Measurements from ENCODE around the gene PTK6.
"Not testable (repeated sequence)": the region's sequence is repeated elsewhere in the genome, so short reads cannot be mapped to it uniquely, and the experiment has no call there.

PTK6 gene

DNA sequence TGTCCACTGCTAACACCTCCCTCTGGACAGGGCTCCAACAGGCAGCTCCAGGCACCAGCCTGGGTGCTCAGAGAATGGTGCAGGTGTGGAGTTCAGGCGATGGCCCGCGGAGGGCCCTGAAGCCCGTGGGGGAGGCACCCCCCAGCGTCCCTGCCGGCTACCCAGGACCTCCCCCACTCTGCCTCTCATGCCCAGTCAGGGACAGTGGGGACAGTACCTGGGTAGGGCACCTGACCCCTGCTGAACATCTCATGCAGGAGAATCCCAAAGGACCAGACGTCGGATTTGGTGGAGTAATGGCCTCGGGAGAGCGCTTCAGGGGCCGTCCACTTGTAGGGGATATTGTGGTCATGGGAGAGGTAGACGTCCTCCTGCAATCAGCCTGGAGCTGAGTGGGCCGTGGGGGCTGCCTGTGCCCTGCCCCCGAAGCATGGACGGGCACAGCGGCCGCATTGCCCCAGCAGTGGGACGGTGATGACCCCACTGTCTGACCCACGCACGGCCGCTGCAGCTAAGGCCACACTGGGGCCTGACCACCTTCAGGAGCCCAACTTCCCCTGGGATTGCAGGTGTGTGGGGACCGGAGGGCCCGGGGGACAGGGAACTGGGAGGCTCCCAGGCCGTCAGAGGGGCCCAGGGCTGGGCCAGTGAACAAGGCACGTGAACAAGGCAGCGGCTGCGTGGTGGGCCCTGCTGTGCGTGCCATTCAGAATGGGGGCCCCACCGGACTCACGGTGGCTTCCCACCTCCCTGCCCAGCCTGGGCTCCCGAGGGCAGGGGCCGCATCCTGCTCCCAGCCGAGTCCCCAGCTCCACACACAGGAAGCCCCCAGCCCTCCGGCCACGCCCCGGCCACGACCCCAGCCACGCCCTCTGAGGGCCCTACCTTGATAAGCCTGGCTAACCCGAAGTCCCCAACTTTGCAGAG, 7.1 kb downstream of the PTK6 start:
- no peak for DNase-seq (ENCODE audit: low read depth, low spot score)

DNA sequence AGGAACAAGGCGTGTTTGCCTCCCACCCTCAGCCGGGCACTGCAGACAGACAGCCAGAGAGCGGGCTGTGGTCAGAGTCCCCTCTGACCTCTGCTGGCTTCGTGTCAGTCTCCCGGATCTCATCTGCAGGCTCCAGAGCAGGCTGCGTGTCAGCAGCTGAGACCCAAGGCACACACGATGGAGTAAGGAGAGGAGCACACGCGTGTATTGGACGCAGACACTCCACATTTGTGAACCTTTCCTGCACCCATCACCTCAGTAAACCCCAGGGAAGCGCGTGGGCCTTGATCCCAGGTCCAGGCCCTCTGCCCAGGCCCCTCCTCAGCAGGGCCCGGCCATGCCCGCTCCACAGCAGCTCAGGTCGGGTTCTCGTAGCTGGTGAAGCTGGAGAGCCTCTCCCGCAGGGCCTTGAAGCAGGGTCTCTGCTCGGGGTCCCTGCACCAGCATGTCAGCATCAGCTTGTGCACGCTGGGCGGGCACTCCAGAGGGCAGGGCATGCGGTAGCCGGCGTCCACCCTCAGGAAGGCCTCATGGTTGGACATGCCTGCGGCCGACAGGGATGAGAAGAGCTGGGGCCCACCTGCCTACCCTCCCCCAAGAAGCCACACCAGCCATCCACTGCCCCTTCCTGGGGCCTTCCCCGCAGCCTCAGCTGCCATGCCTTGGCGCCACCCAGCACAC, 7.9 kb downstream of the PTK6 start:
- no peak for DNase-seq (ENCODE audit: low read depth, low spot score)

DNA sequence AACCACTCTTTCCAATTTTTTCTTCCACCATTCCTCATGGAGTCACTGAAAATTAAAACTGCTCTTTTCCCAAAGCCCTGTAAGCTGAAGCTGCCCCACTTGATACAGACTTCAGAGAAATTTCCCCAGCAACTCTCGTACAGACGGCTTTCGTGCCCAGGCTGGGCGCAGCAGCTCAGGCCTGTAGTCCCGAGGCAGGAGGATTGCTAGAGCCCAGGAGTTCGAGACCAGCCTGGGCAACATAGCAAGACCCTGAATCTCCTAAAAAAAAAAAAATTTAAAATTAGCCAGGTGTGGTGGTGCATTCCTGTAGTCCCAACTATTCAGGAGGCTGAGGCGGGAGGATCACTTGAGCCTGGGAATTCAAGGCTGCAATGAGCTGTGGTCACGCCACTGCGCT, 10.0 kb downstream of the PTK6 start:
- DNase-seq (ENCODE audit: low read depth, low spot score), result no peak

DNA sequence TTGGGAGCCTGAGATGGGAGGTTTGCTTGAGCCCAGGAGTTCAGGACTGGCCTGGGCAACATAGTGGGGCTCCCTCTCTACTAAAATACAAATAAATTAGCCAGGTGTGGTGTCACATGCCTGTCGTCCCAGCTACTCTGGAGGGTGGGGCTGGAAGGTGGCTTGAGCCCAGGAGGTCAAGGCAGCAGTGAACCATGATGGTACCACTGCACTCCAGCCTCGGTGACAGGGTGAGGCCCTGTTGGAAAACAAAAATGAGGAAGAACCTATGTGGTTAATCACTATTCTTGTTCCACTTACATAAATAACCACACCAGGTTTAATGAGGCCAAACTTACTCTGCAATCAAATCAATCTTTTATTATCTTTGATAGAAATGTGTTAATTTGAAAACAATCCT, 11.2 kb downstream of the PTK6 start:
- no peak for DNase-seq (ENCODE audit: low read depth, low spot score)

DNA sequence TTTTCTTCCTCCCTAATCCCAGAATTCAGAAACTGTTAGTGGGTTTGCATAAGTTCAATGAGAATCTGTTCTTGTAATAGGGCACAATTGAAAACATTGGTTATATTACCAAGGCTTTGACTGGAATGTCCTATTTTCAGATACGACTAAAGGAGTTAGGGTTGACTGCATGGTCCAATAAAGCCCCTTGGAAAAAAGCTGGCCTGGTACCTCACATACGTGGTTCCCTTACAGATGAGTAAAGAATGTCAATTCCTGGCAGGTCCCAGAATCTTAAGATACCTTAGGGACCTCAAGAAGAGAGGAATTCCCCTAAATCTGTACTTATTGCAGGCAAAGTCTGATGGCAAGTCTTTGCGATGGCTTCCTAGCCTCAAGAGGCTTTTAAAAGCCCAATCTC, 12.0 kb downstream of the PTK6 start:
- DNase-seq (ENCODE audit: low read depth, low spot score), result no peak

DNA sequence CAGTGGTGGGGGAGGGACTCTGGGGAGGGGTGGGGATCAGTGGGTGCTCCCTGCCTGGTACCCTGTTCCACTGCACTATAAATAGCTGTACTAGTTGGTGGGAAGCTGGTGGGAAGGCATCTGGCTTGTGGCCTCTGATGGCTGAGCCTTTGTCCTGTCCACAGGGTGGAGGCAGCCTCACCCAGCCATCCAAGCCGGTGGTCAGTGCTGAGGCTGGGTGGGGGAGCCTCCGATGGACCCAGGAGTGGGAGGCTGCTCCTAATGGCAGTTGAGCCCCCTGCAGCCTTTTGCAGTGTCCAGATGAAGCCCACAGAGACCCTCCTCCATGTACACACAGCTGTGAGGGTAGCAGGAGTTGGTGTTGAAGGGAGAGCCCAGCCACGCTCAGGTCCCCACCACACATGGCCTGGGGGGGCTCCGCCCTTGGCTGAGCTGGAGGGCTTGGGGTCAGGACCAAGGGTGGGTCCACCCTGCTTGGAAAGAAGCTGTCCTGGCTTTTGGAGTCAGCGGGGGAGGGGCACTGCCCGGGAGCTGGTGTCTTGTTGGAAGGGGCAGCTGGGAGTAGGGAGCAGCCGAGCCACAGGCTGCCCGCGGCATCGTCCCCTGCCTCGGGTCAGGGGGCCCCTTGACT, 14.1 kb downstream of the PTK6 start:
- no peak for DNase-seq (ENCODE audit: low read depth, low spot score)

DNA sequence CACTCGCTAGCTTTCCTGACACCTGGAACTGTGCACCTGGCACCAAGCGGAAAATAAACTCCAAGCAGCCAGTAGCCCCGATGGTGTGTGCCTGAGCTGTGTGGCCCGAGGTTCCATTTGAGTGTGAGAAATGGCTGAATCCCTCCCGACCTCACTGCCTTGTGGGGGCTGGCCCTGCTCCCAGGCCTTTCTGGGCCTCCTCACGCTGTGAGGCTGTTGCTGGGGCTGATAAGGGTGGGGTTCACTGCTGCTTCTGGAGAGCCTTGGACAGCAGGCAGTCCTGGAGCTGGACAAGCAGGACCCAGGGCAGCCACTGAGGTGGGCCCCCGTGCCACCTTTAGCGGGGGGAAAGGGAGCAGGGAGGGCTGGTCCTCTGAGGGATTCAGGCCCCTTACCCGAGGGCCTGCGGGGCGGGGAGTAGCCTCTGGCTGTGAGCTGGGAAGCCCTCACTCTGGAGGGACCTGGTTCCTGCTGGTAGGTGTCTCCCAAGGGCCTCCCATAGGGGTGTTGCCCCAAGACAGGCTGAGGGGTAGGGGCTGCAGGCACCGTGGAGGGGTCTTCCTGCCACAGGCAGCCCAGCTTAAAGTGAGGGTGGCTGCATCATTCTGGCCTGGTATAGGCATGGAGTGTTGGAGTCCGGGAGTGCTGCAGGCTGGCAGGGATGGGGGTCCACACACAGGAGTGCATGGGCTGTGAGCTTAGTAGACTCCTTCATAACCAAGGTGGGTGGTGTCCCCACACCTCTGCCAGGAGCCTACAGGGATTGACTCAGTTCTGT, 14.9 kb downstream of the PTK6 start:
- DNase-seq (ENCODE audit: low read depth, low spot score), result no peak

DNA sequence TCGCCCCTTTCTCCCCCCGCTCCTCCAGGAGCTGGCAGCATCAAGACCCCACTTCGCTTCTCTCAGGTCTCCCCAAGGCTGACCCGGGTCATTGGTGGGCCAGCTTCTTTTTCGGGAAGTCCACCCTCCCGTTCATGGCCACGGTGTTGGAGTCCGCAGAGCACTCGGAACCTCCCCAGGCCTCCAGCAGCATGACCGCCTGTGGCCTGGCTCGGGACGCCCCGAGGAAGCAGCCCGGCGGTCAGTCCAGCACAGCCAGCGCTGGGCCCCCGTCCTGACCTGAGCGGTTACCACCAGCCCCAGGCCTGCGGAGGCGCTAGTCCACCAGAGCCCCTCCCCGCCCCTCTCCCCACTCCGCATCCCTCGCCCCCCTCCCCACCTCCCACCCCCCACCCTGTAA, 15.6 kb downstream of the PTK6 start:
- DNase-seq (ENCODE audit: low read depth, low spot score), result no peak

DNA sequence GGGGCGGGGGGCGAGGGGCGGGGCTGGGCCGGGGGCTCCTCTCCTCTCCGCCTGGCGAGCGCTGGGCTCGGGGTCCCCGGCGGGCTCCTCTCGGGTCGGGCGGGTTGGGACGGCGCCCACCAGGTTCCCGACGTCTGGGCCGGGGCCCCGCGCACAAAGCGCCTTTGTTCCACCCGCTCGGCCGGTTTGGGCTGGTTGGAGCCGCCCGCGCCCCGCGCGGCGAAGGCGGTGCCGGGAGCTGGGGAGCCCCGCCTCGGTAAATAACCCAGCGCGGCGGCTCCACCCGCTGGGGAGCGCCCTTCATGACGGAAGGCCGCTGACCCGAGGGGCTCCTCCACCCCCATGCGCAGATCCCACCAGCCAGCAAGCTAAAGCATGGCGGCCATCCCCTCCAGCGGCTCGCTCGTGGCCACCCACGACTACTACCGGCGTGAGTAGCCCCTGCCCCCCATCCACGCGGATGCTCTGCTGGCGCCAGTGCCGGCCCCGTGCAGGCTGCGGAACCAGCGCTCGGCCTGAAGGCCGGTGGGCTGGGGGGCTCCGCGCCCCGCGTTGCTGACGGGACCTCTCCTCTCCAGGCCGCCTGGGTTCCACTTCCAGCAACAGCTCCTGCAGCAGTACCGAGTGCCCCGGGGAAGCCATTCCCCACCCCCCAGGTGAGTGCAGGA, 16.1 kb downstream of the PTK6 start:
- DNase-seq (ENCODE audit: low read depth, low spot score), result no peak

DNA sequence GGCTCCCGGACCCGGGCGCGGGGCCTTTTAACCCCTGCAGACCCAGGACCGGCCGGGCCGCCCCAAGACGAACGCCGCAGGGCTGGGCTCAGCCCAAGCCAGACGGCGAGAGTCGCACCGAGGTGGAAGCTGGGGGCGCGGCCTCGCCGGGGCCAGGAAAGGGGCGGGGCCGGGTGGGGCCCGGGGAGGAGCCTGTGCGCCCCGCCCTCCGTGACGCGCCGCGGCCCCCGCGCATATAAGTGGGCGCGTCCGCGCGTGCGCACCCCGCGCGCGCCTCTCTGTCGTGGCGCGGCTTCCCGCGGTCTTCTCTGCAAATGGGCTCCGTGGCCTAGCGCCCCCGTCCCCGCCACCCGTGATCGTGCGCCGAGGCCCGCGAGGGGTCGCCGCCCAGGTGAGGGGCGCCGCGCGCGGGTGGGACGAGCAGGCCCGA, 16.7 kb downstream of the PTK6 start, which contains the start of gene PPDPF:
TSS of gene PPDPF (plus strand) at position 262 of the 430 bp plus-strand sequence. CDS start 544 bp downstream, outside the sequence.
- DNase-seq (ENCODE audit: low read depth, low spot score), result no peak

DNA sequence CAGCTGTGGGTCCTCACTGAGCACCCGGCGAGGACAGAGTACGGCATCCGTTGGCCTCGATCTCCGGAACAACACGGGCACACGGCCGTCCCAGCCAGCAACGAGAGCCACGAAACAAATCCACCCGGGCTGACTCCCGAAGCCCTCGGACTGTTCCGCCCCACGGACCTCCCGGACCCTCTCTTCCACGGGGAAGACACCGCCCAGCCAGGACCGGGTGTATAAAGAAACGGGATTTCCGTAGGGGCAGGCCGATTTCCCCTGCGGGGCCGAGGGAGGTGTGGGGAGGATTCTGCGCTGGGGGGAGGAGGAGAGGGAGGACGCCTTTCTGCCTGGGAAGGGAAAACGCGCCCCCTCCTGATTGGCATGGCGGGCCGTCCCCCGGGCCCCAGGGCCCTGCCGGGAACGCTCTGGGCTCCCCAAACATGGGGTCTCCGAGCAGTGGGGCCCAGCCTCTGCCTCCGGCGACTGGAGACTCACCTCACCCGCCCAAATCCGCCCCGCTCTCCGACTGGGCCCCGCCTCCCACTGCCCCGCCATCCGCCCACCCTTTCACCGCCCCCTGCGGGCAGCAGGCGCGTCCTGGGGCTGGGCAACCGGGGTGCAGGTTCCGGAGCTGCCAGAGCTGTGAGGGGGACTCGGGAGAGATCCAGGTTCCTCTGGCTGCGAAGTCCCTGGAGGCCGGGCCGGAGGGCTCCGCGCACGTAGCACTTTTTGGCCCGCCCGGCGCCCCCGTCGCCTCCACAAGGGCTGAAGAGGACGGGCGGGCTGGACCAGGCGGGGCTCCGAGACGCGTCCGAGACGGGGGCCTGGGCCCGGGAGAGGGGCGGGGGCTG, 17.3 kb downstream of the PTK6 start:
- DNase-seq (ENCODE audit: low read depth, low spot score), result no peak

DNA sequence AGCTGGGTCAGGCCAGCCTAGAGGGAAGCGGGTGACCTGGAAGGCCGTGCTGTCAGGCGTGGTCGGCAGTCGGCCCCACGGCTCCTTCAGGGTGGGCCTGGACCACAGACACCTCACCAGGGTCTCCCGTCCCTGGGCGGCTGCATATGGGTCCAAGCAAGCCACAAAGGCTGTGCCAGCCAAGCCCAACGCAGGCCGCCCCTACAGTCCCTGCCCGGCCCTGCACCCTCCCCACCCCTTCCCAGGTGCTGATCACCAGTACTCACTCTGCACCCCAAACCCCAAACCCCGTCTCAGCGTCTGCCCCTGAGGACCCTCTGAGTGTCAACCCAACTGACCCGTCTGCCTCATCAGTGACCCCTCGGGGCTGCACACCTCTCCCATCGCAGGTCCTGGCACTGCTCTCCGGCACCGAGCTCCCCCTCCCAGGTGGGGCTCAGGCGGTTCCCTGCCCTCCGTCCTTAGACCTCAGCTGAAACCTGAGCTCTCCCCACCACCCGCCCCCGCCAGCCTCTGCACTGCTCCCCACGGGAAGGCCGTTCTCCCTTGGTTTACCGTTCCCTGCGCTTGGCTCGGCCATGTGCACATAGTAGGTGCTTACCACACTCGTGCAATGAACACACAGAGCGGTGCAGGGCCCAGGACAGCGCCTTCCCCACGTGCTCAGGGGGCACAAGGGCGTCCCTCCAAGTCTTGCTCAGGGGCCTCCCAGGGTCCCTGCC, 18.1 kb downstream of the PTK6 start:
- DNase-seq (ENCODE audit: low read depth, low spot score), result no peak

DNA sequence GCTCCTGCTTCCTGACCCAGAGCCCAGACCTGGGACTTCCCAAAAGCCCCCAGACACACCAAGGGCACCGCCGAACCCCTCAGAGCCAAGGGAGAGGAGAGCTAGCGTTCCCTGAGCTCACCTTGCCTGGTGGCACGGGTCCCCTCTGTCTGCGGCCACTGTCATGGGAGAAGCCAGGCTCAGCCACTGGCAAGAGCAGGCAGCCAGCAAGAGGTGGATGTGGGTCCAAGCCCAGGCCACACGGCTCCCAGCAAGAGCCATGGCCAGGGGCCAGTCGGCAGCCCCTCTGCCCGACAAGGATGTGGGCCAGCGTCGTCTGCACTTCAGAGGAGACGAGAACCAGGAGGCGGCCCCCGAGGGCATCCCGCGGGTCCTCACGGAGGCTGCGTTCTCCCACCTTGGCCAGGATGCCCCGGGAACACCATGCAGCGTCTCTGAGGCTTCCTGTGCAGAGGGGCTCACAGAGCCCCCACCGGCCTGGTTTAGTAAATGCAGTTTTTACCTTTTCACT, 18.8 kb downstream of the PTK6 start:
- no peak for DNase-seq (ENCODE audit: low read depth, low spot score)

DNA sequence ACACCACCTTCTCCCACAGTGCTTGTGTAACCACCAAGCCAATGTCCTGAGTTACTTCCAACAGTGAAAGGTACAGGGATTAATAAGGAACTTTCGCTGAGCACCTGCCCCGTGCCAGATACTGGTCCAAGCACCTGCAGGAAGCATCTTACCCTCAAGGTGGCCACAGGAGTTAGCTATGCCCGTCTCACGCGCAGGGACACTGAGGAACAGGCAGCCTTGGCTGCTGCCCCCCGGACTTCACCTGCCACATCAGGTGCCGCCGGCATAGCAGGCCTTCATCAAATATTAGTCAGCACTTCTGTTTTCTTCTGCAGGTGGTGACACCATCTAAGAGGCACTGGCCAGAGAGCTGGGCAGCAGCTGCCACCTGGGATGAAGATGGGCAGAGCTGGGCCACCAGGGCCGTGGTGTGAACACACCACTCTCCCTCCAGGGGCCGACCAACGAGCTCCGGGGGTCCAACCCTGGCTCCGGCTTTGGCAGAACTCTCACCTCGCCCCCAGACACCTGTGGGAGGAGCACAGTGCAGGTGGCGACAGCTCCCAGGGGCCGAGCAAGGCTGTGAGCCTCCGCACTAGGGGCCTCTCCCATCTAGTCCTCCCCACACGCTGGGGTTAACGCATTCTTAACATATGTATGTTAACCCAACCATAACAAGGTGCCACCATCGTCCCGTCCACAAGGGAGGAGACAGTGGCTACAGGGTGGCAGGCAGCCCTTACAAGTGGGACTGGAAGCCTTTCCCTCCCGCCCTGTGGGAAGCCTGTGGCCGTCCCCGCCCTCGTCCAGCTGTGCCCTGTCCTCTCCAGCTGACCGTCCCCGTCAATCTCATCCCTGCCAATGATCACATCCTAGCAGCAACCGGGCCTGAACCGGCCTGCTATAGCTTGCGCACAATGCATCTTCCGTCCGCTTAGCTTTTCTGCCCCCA, 19.5 kb downstream of the PTK6 start:
- no peak for DNase-seq (ENCODE audit: low read depth, low spot score)

DNA sequence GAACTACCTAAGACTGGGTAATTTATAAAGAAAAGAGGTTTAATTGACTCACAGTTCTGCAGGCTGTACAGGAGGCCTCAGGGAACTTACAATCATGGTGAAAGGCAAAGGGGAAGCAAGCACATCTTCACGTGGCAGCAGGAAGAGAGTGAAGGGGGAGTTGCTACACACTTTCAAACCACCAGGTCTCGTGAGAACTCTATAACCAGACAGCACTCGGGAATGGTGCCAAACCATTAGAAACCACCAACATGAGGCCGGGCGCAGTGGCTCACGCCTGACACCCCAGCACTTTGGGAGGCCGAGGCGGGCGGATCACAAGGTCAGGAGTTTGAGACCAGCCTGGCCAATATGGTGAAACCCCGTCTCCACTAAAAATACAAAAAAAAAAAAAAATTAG, 22.7 kb downstream of the PTK6 start:
- DNase-seq (ENCODE audit: low read depth, low spot score), result not testable (repeated sequence)

DNA sequence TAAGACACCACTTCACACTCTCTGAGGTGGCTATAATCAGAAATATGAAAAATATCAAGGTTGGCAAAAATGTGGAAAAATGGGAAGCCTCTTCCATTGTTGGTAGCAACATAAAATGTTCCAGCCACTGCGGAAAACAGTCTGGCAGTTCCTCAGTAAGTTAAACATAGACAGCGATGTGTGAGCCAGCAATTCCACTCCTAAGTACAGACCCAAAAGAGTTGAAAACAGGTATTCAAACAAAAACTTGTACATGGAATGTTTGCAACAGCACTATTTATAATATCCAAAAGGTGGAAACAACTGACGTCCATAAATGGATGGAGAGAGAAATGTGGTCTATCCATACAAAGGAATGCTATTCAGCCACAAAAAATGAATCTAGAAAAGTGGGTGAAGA, 24.0 kb downstream of the PTK6 start:
- no peak for DNase-seq (ENCODE audit: low read depth, low spot score)

DNA sequence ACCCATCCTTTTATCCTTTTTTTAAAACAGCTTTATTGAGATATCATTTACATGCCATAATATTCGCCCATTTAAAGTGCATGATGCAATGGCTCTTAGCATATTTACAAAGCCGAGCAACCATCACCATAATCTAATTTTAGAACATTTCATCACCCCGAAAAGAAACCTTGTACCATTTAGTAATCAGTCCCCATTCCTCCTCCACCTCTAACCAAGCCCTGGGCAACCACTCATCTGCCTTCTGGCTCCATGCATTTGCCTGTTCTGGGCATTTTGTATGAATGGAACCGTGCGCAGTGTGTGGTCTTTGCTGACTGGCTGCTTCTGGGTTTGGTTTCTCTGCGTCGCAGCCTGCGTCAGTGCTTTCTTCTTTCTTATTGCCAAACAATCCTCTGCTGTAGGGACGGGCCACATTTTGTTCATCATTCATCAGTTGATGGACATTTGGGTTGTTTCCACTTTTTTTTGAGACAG, 28.1 kb downstream of the PTK6 start:
- DNase-seq (ENCODE audit: low read depth, low spot score), result no peak
